ENCODE results near the gene FBXO48. TPM values are rescaled to one million over a fixed set of nuclear protein-coding genes. Genes with fewer than 3 reads are reported as not detected.

FBXO48 gene, protein sequence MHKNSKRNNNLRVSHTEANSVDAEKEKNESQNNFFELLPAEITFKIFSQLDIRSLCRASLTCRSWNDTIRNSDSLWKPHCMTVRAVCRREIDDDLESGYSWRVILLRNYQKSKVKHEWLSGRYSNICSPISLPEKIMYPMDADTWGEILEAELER
- 1 to 10 TPM in 1 of 4 donors, under 1 TPM in 3; 0.24 to 1.3 (median 0.80) TPM for total RNA-seq

DNA sequence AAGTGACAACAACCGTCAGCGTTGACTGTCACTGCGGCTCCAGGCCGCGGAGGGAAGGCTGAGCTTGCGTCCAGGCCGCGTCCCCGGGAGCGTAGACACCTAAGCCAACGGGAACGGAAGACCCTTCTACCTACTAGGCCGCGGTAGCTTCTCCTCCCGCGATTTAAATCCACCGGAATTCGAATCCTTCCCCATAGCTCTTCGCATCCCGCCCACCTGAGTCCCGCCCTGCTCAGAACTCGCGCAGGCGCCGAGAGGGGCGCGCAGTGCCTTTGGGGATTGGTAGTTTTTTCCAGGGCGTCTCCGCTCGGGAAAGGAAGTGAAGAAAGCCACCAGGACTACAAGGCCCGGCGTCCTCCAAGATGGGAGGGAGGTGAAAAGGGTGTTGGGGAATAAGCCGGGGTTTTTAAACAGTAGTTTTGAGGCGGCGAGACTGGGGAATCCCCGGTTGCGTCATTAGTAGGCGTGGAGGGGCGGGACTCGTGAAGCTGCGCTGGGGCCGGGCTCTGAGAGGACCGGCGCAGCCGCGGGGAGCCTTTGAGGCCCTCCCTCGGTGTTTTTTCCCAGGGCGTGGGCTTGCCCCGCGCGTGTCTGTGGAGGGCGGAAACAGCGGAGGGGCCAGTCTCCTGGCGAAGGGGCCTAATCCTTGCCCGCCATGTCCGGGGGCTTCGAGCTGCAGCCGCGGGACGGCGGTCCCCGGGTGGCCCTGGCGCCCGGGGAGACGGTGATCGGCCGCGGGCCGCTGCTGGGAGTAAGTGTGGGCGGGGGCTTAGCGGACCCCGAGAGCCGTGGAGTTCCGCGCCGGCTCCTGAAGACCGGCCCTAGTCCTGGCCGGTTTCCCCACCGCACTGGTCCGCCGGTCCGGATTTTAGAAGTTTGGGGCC, at the start of gene FBXO48, which contains the start of gene APLF:
TSS of gene FBXO48 (minus strand) at position 218 of the 884 bp plus-strand sequence. CDS start 2,149 bp downstream, outside the sequence.
TSS of gene APLF (plus strand) at position 509 of the 884 bp plus-strand sequence. CDS start at position 656, 147 bp downstream.
- ATAC-seq (ENCODE audit: low FRiP score): peak; percentile 98
- TF ChIP-seq, protein P1, sequence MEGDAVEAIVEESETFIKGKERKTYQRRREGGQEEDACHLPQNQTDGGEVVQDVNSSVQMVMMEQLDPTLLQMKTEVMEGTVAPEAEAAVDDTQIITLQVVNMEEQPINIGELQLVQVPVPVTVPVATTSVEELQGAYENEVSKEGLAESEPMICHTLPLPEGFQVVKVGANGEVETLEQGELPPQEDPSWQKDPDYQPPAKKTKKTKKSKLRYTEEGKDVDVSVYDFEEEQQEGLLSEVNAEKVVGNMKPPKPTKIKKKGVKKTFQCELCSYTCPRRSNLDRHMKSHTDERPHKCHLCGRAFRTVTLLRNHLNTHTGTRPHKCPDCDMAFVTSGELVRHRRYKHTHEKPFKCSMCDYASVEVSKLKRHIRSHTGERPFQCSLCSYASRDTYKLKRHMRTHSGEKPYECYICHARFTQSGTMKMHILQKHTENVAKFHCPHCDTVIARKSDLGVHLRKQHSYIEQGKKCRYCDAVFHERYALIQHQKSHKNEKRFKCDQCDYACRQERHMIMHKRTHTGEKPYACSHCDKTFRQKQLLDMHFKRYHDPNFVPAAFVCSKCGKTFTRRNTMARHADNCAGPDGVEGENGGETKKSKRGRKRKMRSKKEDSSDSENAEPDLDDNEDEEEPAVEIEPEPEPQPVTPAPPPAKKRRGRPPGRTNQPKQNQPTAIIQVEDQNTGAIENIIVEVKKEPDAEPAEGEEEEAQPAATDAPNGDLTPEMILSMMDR (IDR thresholded peaks at IDR 0.05): no peak
- peak; percentile 94 for DNase-seq (ENCODE audit: low spot score)

DNA sequence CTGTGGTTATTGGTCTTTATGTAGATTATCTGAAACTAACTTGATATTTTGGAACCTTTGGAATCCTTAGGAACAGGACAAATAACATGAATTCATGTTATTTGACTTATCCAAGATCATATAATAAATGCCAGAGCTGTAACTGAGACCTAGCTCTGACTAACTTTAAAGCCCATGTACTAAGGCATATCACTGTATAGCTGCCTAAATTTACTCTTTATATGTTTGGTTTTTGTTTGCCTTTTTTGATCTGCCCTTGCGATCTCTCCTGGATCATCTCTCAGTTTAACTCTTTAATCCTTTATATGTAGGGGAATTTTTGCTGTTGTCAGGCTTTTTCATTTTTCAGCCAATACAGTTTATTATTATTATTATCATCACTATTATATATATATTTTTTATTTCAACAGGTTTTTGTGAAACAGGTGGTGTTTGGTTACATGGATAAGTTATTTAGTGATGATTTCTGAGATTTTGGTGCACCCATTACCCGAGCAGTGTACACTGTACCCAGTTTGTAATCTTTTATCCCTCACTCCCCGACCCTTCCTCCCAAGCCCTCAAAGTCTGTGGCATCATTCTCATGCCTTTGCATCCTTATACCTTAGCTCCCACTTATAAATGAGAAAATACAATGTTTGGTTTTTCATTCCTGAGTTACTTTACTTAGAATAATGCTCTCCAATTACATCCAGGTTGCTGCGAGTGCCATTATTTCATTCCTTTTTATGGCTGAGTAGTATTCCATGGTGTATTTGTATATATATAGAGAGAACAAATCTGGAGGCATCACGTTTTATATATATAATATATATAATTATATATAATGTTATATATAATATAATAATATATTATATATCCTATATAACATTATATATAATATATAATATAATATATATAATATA, 49.2 kb upstream of the FBXO48 start:
- TF ChIP-seq, protein P1 (IDR thresholded peaks at IDR 0.05): no peak
- DNase-seq (ENCODE audit: low spot score): no peak
- ATAC-seq (ENCODE audit: low FRiP score): no peak

DNA sequence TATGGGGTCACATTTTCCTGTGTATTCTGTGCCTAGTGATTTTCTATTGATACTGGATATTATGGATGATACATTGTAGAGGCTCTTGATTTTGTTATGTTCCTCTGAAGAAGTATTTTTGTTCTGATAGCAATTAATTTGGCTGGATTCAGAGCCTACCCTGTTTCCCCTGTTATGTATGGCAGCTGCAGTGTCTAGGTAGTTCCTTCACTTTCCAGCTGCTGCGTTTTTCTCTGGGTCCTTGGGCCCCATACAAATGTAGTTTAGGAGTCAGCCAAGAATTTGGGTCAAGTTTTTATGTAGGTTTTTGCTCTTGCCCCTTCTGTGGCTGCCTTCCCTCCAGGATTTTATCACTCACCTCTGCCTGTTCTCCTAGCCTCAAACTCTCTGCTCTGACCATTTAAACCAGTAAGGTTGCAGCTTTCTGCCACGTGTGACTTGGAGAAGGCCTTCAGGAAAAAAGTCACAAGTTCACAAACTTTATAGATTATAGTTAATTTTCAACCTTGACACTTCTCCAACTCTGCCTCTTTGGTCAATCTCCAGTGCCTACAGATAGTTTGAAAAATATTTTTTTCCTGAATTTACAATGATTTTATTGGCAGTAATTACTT, 47.3 kb upstream of the FBXO48 start:
- ATAC-seq (ENCODE audit: low FRiP score) (no peak), DNase-seq (ENCODE audit: low spot score) (no peak)
- TF ChIP-seq, protein P1 (IDR thresholded peaks at IDR 0.05): no peak

DNA sequence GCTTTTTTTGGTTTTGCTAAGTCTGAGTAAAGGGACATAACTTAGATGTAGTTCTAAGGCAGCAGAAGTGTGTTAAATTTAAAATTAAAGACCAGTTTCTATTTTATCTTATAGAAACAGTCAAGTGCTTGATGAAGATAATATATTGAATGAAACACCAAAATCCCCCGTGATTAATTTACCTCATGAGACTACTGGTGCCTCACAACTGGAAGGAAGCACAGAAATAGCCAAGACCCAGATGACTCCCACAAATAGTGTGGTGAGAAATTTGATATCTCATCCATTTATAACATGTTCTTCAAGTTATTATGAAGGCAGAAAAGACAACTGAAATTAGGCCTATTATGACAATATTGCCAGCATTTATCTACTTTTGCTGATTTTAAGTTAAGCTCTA, 45.9 kb upstream of the FBXO48 start:
- TF ChIP-seq, protein P1 (IDR thresholded peaks at IDR 0.05): no peak
- ATAC-seq (ENCODE audit: low FRiP score): no peak

DNA sequence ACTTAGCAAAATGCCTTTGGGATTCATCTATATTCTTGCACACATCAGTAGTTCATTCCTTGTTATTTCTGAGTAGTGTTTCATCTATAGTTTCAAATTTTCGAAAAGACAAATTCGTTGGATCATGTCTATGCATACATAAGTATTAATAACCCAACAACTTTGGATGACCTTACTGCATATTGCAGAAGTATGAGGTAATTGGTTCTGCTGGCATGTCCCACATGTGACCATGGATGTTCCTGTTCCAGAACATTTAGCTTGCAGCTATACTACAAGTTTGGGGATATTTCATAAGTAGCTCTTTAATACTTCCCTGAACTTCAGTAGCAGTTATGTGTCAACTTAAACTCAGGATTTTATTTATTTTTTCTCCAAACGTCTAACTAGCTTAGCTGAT, 45.2 kb upstream of the FBXO48 start:
- DNase-seq (ENCODE audit: low spot score) (no peak), ATAC-seq (ENCODE audit: low FRiP score) (no peak)
- TF ChIP-seq, protein P1 (IDR thresholded peaks at IDR 0.05): no peak

More for the DNA sequence above, 45.9 kb upstream of the FBXO48 start:
- no peak for DNase-seq (ENCODE audit: low spot score)

DNA sequence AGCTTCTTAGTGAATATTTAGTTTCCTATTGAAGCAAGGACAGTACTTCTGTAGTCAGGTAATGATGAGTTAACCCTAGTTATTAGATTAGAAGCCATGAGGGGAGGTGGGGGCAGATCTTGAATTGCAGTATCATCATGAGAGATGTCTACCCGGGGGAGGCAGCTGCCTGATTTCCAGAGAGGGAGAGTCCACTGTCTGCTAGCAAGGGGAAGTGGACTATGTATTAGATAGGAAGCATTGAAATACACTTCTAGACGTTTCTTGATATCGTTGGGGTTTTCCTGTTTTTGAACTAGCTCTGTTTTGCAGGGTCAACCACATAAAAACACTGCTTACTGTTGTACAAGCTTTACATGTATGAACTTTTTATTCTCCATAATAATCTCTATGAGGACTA, 39.1 kb upstream of the FBXO48 start:
- TF ChIP-seq, protein P1 (IDR thresholded peaks at IDR 0.05): no peak
- no peak for DNase-seq (ENCODE audit: low spot score)
- no peak for ATAC-seq (ENCODE audit: low FRiP score)

Data from omental fat pad (tissue), 4 donors.